G401 (cell line): Measurements from ENCODE around the gene KCNMA1. TPM values are rescaled to one million over a fixed set of nuclear protein-coding genes. Genes with fewer than 3 reads are reported as not detected.

ENCODE experiments used
- DNase-seq: peaks from one replicate; pipeline ENCODE4 v3.0.0-alpha.2; 2015; ENCODE audit warnings: low spot score
- in situ Hi-C: cut with HindIII; loops from 2 replicates; pipeline ENCODE4 v1.10.0; 2016; ENCODE audit warnings: low sequenced_read_pairs, mixed read lengths
- total RNA-seq: library from RNA; depleted of rRNA; stranded (reverse); fragments of >200 nt; shearing (Covaris generic); gene quantifications from 2 replicates; pipeline ENCODE4 v1.2.3, GENCODE V29; 2014

KCNMA1 gene
- total RNA-seq, 1 experiment from 2014 or later = 0.81 TPM

GRCh38 chr10:77264527-77264926 is 373.1 kb downstream of the KCNMA1 start:
- in situ Hi-C loops = no loop called here

GRCh38 chr10:77264107-77264506 is 373.5 kb downstream of the KCNMA1 start:
- DNase-seq = no peak
- in situ Hi-C loops = no loop called here

More at GRCh38 chr10:77264527-77264926, 373.1 kb downstream of the KCNMA1 start:
- no peak for DNase-seq

GRCh38 chr10:77263700-77264099 is 373.9 kb downstream of the KCNMA1 start:
- DNase-seq = no peak
- in situ Hi-C loops = no loop called here

- in situ Hi-C loops = no loop called here
- DNase-seq = no peak
Observed at GRCh38 chr10:77261146-77261545, 376.5 kb downstream of the KCNMA1 start.

GRCh38 chr10:77259171-77259874 is 378.3 kb downstream of the KCNMA1 start:
- in situ Hi-C loops = no loop called here
- DNase-seq = no peak

- in situ Hi-C loops = no loop called here
- DNase-seq = no peak
Observed at GRCh38 chr10:77256346-77256745, 381.3 kb downstream of the KCNMA1 start.

- in situ Hi-C loops = no loop called here
- DNase-seq = no peak
Observed at GRCh38 chr10:77253556-77254064, 384.0 kb downstream of the KCNMA1 start.

- in situ Hi-C loops = no loop called here
- DNase-seq = no peak
Observed at GRCh38 chr10:77253147-77253545, 384.5 kb downstream of the KCNMA1 start.

GRCh38 chr10:77252380-77253146 is 385.0 kb downstream of the KCNMA1 start:
- in situ Hi-C loops = no loop called here
- no peak for DNase-seq

GRCh38 chr10:77251297-77252013 is 386.2 kb downstream of the KCNMA1 start:
- in situ Hi-C loops = no loop called here

GRCh38 chr10:77249901-77250459 is 387.6 kb downstream of the KCNMA1 start:
- peak; percentile 12 for DNase-seq
- in situ Hi-C loops = no loop called here

More at GRCh38 chr10:77251297-77252013, 386.2 kb downstream of the KCNMA1 start:
- DNase-seq = no peak

GRCh38 chr10:77248104-77248790 is 389.4 kb downstream of the KCNMA1 start:
- in situ Hi-C loops = no loop called here
- no peak for DNase-seq

- in situ Hi-C loops = no loop called here
- no peak for DNase-seq
Observed at GRCh38 chr10:77247031-77247990, 390.3 kb downstream of the KCNMA1 start.

- in situ Hi-C loops = no loop called here
- DNase-seq = no peak
Observed at GRCh38 chr10:77245953-77246352, 391.7 kb downstream of the KCNMA1 start.

- DNase-seq = no peak
- in situ Hi-C loops = no loop called here
Observed at GRCh38 chr10:77244746-77245145, 392.9 kb downstream of the KCNMA1 start.

- in situ Hi-C loops = no loop called here
- DNase-seq = no peak
Observed at GRCh38 chr10:77244286-77244685, 393.3 kb downstream of the KCNMA1 start.

- no peak for DNase-seq
- in situ Hi-C loops = no loop called here
Observed at GRCh38 chr10:77241350-77241725, 396.3 kb downstream of the KCNMA1 start.
